H9 (cell line): ENCODE results near the gene SLC22A8. TPM values are rescaled to one million over a fixed set of nuclear protein-coding genes. Genes with fewer than 3 reads are reported as not detected.

ENCODE experiments used
- DNase-seq: peaks from one replicate; pipeline ENCODE4 v3.0.0-alpha.2; 2017
- H2AFZ ChIP-seq: one replicate; pipeline ENCODE4 v1.6.1; 2013; ENCODE audit warnings: mild to moderate bottlenecking, low read length, control low read depth, moderate library complexity
- H2AK5ac ChIP-seq: 2 replicates; pipeline ENCODE4 v1.6.1; 2013; ENCODE audit warnings: low read length, control low read depth, mixed read lengths; ENCODE audit not compliant: insufficient read length
- H2BK120ac ChIP-seq: one replicate; pipeline ENCODE4 v1.6.1; 2013; ENCODE audit warnings: low read depth, mild to moderate bottlenecking, low read length, control low read depth, inconsistent platforms; ENCODE audit not compliant: poor library complexity, severe bottlenecking
- H2BK12ac ChIP-seq: 2 replicates; pipeline ENCODE4 v1.6.1; 2013; ENCODE audit warnings: low read length, control low read depth, mixed read lengths, low read depth; ENCODE audit not compliant: insufficient read length
- H2BK15ac ChIP-seq: 2 replicates; pipeline ENCODE4 v1.6.1; 2013; ENCODE audit warnings: low read depth, low read length, control low read depth
- H2BK20ac ChIP-seq: one replicate; pipeline ENCODE4 v1.6.1; 2013; ENCODE audit warnings: low read depth, mild to moderate bottlenecking, low read length, control low read depth, inconsistent platforms; ENCODE audit not compliant: poor library complexity, severe bottlenecking
- H2BK5ac ChIP-seq: 2 replicates; pipeline ENCODE4 v1.6.1; 2013; ENCODE audit warnings: low read length, control low read depth, mixed read lengths; ENCODE audit not compliant: insufficient read length
- H3K14ac ChIP-seq: 2 replicates; pipeline ENCODE4 v1.6.1; 2013; ENCODE audit warnings: low read length, control low read depth; ENCODE audit not compliant: insufficient read depth
- H3K18ac ChIP-seq: 2 replicates; pipeline ENCODE4 v1.6.1; 2013; ENCODE audit warnings: low read depth, mild to moderate bottlenecking, mixed read lengths, low read length, control low read depth; ENCODE audit not compliant: insufficient read length
- H3K23ac ChIP-seq: 2 replicates; pipeline ENCODE4 v1.6.1; 2013; ENCODE audit warnings: low read length, control low read depth, mixed read lengths, low read depth; ENCODE audit not compliant: insufficient read length
- H3K23me2 ChIP-seq: 2 replicates; pipeline ENCODE4 v1.6.1; 2013; ENCODE audit warnings: low read depth, mild to moderate bottlenecking, mixed read lengths, low read length, control low read depth; ENCODE audit not compliant: insufficient read length, poor library complexity, severe bottlenecking
- H3K27ac ChIP-seq: 2 replicates; pipeline ENCODE4 v1.5.1; 2013; ENCODE audit warnings: low read length, control low read depth, mixed read lengths, low read depth; ENCODE audit not compliant: insufficient read length
- H3K27me3 ChIP-seq: 2 replicates; pipeline ENCODE4 v1.6.1; 2013; ENCODE audit warnings: low read length, control low read depth, inconsistent platforms; ENCODE audit not compliant: insufficient read depth
- H3K4ac ChIP-seq: 2 replicates; pipeline ENCODE4 v1.6.1; 2013; ENCODE audit warnings: low read depth, mild to moderate bottlenecking, control low read depth, inconsistent platforms, low read length, moderate library complexity
- H3K4me1 ChIP-seq: 2 replicates; pipeline ENCODE4 v1.6.1; 2013; ENCODE audit warnings: low read length, control low read depth, inconsistent platforms; ENCODE audit not compliant: insufficient read depth
- H3K4me2 ChIP-seq: 2 replicates; pipeline ENCODE4 v1.6.1; 2013; ENCODE audit warnings: low read length, control low read depth, mixed read lengths; ENCODE audit not compliant: insufficient read length, insufficient read depth
- H3K56ac ChIP-seq: 2 replicates; pipeline ENCODE4 v1.6.1; 2013; ENCODE audit warnings: low read depth, mild to moderate bottlenecking, mixed read lengths, low read length, control low read depth; ENCODE audit not compliant: insufficient read length
- H3K79me1 ChIP-seq: 2 replicates; pipeline ENCODE4 v1.6.1; 2013; ENCODE audit warnings: low read depth, mild to moderate bottlenecking, moderate library complexity, low read length, control low read depth, inconsistent platforms; ENCODE audit not compliant: insufficient read depth, poor library complexity, severe bottlenecking
- H3K79me2 ChIP-seq: 2 replicates; pipeline ENCODE4 v1.6.1; 2013; ENCODE audit warnings: low read length, control low read depth, inconsistent platforms; ENCODE audit not compliant: insufficient read depth
- H3K9ac ChIP-seq: 2 replicates; pipeline ENCODE4 v1.6.1; 2013; ENCODE audit warnings: low read length, control low read depth, mixed read lengths; ENCODE audit not compliant: insufficient read length; ENCODE audit errors: extremely low read depth
- H3K9me3 ChIP-seq: one replicate; pipeline ENCODE4 v1.6.1; 2013; ENCODE audit warnings: low read depth, low read length, inconsistent platforms; ENCODE audit not compliant: control insufficient read depth
- H3T11ph ChIP-seq: one replicate; pipeline ENCODE4 v1.6.1; 2013; ENCODE audit warnings: mild to moderate bottlenecking, low read length, control low read depth, inconsistent platforms
- H4K20me1 ChIP-seq: one replicate; pipeline ENCODE4 v1.6.1; 2013; ENCODE audit not compliant: control insufficient read depth, insufficient read length, insufficient read depth
- H4K5ac ChIP-seq: 2 replicates; pipeline ENCODE4 v1.6.1; 2013; ENCODE audit warnings: low read depth, mild to moderate bottlenecking, mixed read lengths, low read length, control low read depth; ENCODE audit not compliant: insufficient read length
- H4K8ac ChIP-seq: replicated peaks from 2 replicates; pipeline ENCODE4 v1.6.1; 2013; ENCODE audit warnings: low read length, control low read depth, mixed read lengths, low read depth; ENCODE audit not compliant: insufficient read length
- H4K91ac ChIP-seq: 2 replicates; pipeline ENCODE4 v1.6.1; 2013; ENCODE audit warnings: low read depth, mild to moderate bottlenecking, moderate library complexity, mixed read lengths, low read length, control low read depth; ENCODE audit not compliant: insufficient read length
- H3K27ac Mint-ChIP-seq, 3 experiments: 2 replicates in 2 of 3; 3 replicates in 1 of 3; pipeline ENCODE4 v1.8.0; 2020 to 2021; ENCODE audit warnings: mixed read lengths in 3 of 3, mild to moderate bottlenecking in 1 of 3, moderate library complexity in 1 of 3
- H3K27me3 Mint-ChIP-seq: 2 replicates; pipeline ENCODE4 v1.8.0; 2021; ENCODE audit warnings: low read depth, mild to moderate bottlenecking, moderate library complexity, mixed read lengths
- H3K36me3 Mint-ChIP-seq, 3 experiments: 2 replicates in 2 of 3; 3 replicates in 1 of 3; pipeline ENCODE4 v1.8.0; 2020 to 2021; ENCODE audit warnings: low read depth in 3 of 3, mixed read lengths in 3 of 3; ENCODE audit not compliant: insufficient read depth in 1 of 3
- H3K4me1 Mint-ChIP-seq, 2 experiments: 2 replicates each; pipeline ENCODE4 v1.8.0; 2020; ENCODE audit warnings: mixed read lengths in 2 of 2
- H3K4me3 Mint-ChIP-seq, 2 experiments: 2 replicates in 1 of 2; 3 replicates in 1 of 2; pipeline ENCODE4 v1.8.0; 2020 to 2021; ENCODE audit warnings: mild to moderate bottlenecking in 2 of 2, mixed read lengths in 2 of 2, moderate library complexity in 1 of 2
- H3K9me3 Mint-ChIP-seq, 2 experiments: 2 replicates in 1 of 2; 3 replicates in 1 of 2; pipeline ENCODE4 v1.8.0; 2020; ENCODE audit warnings: mild to moderate bottlenecking in 2 of 2, mixed read lengths in 2 of 2, moderate library complexity in 1 of 2
- WGBS: extraction: QIAGEN DNeasy Blood & Tissue Kit; methylation state at CpG from one replicate; pipeline ENCODE4 v1.1.7; 2013; ENCODE audit warnings: missing lambda C conversion rate, low lambda C conversion rate, mixed read lengths; ENCODE audit not compliant: insufficient read length; ENCODE audit errors: extremely low coverage; 5-methylcytosine and 5-hydroxymethylcytosine counted together
- total RNA-seq: library from RNA; stranded (reverse); gene quantifications from 2 replicates; pipeline ENCODE4 v1.2.1, GENCODE V29; 2021
- TF ChIP-seq, protein P1 (sequence below): fragments of 200-600 bp; sonication (generic); conservative IDR thresholded peaks from 3 replicates; pipeline ENCODE4 v1.8.0; 2021; ENCODE audit warnings: antibody characterized with exemption, mild to moderate bottlenecking

Gene SLC22A8
- total RNA-seq, 1 experiment from 2014 or later = not detected

DNA sequence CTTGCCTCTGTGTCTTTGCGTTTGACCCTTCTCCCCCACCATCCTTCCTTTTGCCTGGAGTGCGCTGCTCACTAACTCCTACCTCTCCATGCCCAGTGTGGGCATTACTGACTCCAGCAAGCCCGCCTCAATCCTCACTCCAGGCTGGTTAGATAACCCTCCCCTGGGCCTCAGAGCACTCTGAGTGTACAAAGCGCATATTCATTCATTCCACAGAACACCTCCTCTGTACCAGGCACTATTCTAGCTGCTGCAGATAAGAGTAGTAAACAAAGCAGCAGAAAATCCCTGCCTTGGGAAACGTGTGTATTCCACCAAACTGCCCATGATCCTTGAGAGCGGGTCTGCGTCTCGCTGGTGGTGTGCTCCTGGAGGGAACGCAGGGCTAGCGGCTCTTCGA lies 3.2 kb downstream of the SLC22A8 start:
- Histone ChIP-seq H2BK20ac (no peak overlapping the region), H3K56ac (no peak overlapping the region), H3T11ph (no peak overlapping the region), H3K27ac (no peak overlapping the region), H2BK5ac (no peak overlapping the region), H3K4ac (no peak overlapping the region), H3K18ac (no peak overlapping the region), H3K4me2 (no peak overlapping the region), H2BK120ac (no peak overlapping the region), H2AFZ (no peak overlapping the region), H3K23me2 (no peaks in the 10 kb centered on the region), H3K23ac (no peak overlapping the region), H2BK15ac (no peak overlapping the region), H4K5ac (no peak overlapping the region), H2BK12ac (no peak overlapping the region), H4K91ac (no peak overlapping the region), H4K8ac (no peak overlapping the region), H3K4me1 (no peaks in the 10 kb centered on the region; the same call in 1 of the 2 replicates), H3K79me2 (no peaks in the 10 kb centered on the region), H2AK5ac (no peak overlapping the region), H3K9ac (no peak overlapping the region), H3K9me3 (no peaks in the 10 kb centered on the region), H3K14ac (no peak overlapping the region), H4K20me1 (no peaks in the 10 kb centered on the region), H3K27me3 (no peaks in the 10 kb centered on the region), H3K79me1 (no peaks in the 10 kb centered on the region)
- no peak overlapping the region for H3K4me3 Mint-ChIP-seq
- TF ChIP-seq, protein P1, sequence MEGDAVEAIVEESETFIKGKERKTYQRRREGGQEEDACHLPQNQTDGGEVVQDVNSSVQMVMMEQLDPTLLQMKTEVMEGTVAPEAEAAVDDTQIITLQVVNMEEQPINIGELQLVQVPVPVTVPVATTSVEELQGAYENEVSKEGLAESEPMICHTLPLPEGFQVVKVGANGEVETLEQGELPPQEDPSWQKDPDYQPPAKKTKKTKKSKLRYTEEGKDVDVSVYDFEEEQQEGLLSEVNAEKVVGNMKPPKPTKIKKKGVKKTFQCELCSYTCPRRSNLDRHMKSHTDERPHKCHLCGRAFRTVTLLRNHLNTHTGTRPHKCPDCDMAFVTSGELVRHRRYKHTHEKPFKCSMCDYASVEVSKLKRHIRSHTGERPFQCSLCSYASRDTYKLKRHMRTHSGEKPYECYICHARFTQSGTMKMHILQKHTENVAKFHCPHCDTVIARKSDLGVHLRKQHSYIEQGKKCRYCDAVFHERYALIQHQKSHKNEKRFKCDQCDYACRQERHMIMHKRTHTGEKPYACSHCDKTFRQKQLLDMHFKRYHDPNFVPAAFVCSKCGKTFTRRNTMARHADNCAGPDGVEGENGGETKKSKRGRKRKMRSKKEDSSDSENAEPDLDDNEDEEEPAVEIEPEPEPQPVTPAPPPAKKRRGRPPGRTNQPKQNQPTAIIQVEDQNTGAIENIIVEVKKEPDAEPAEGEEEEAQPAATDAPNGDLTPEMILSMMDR = no peak
- H3K36me3 Mint-ChIP-seq = no peaks in the 10 kb centered on the region
- no peak overlapping the region for H3K27ac Mint-ChIP-seq
- no peaks in the 10 kb centered on the region; a peak in 1 of 5 replicates for H3K9me3 Mint-ChIP-seq
- DNase-seq = no peak
- no CpG with 5 or more reads among the region's 11 CpGs for WGBS
- peaks cover 24 to 40% of the 10 kb centered on the region in 2 experiments for H3K4me1 Mint-ChIP-seq
- H3K27me3 Mint-ChIP-seq = peaks cover 7% of the 10 kb centered on the region
